22Rv1 (cell line): Measurements from ENCODE around the gene TFRC.
"Not testable (repeated sequence)": the region's sequence is repeated elsewhere in the genome, so short reads cannot be mapped to it uniquely, and the experiment has no call there.

ENCODE experiments used
- H3K27ac ChIP-seq: fragments of 450-650 bp; 2 replicates; pipeline ENCODE4 v1.5.1; 2017
- CTCF ChIP-seq: fragments of 450-650 bp; IDR thresholded peaks from 2 replicates; pipeline ENCODE4 v1.5.1; 2017; ENCODE audit warnings: mild to moderate bottlenecking
- ZFX ChIP-seq: fragments of 450-650 bp; IDR thresholded peaks from 2 replicates; pipeline ENCODE4 v1.6.1; 2017; ENCODE audit warnings: antibody characterized with exemption, borderline replicate concordance

The TFRC gene

DNA sequence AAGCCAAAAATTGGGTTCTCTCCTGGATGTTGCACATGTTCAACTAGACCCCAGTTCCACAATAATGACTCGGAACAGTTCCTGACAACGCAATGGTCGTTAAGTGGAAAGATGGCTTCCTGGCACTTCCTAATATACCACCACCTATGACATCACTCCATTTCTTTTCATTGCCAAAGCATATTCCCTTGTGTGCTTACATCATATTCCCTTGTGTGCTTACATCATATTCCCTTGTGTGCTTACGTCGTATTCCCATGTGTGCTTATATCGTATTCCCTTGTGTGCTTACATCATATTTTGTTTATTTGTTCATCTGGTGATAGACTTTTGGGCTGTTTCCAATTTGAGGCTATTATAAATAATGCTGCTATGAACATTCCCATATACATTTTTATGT is 39.2 kb downstream of the TFRC start:
- TF ChIP-seq CTCF (no peak), ZFX (no peak)
- no peak overlapping the region for H3K27ac ChIP-seq

DNA sequence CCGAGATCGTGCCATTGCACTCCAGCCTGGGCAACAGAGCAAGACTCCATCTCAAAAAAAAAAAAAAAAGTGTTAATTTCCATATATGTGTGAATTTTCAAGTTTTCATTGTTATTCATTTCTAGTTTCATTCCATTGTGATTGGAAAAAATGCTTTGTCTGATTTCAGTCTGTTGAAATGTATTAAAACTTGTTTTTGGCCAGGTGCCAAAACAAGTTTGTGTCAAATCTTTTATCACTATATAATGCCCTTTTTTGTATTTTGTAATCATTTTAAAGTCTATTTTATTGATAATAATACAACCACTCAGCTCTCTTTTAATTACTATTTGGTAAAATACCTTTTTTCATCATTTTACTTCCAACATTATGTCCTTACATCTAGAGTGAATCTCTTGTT is 42.5 kb downstream of the TFRC start:
- no peak for TF ChIP-seq ZFX
- no peak for TF ChIP-seq CTCF
- H3K27ac ChIP-seq, result no peak overlapping the region

DNA sequence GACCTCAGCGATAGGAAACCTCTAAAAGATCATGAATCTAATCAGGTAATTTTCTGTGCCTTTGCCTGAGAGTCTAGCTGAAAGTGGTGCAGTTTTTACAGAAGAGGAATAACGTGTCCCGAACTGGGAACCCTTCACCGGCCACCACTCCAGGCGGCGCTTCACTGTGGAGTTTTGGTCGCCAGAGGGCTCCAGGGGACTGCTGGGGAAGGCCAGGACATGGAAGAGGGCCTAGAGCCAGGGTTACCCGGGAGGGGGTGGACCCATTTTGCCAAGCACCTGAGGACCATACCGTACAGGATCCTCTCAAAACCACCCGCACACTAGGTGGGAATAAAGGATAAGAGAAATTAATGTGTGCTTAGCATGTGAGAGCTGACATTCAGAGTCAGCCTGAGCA is 55.8 kb downstream of the TFRC start:
- TF ChIP-seq CTCF, result peak; percentile 53
- not testable (repeated sequence) for H3K27ac ChIP-seq

- TF ChIP-seq ZFX, result no peak
- TF ChIP-seq CTCF, result no peak
- H3K27ac ChIP-seq, result no peak overlapping the region
These were observed 56.9 kb downstream of the TFRC start for GRCh38 chr3:196024968-196025367.

- H3K27ac ChIP-seq, result peak overlapping the region; percentile 48
- TF ChIP-seq CTCF (no peak), ZFX (no peak)
These were observed 57.9 kb downstream of the TFRC start for GRCh38 chr3:196023947-196024346.

- peak overlapping the region; percentile 52 for H3K27ac ChIP-seq
These were observed 59.4 kb downstream of the TFRC start for GRCh38 chr3:196022499-196022878.

- TF ChIP-seq CTCF (no peak), ZFX (no peak)
- no peak overlapping the region for H3K27ac ChIP-seq
These were observed 61.5 kb downstream of the TFRC start for GRCh38 chr3:196020373-196020772.

DNA sequence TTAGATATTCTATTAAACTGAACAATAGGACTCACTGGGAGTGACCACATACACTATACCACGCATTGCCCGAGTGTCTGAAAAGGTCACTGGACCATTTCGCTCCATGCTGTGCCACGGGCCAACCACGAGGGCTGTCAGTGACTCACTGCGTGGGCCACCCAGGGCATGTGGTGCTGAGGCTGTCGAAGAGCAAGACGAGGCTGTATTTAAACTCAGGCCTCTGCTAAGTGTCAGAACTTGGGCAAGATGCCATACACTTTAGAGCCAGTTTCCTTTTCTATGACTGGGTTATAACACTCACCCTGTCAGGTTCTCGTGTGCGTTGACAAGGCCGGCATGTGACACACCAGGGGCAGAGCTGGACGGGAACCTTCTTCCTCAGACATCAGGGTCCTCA is 62.3 kb downstream of the TFRC start:
- H3K27ac ChIP-seq, result not testable (repeated sequence)

- H3K27ac ChIP-seq, result not testable (repeated sequence)
These were observed 63.7 kb downstream of the TFRC start for GRCh38 chr3:196018159-196018558.
